GM19372 (cell line): ENCODE results near the gene FTL.

ENCODE experiments used
- ATAC-seq: cut with Tn5 transposase; IDR thresholded peaks from one replicate; pipeline ENCODE4 v1.9.1; 2021; ENCODE audit warnings: mild to moderate bottlenecking, low read depth, moderate library complexity; ENCODE audit not compliant: unreplicated experiment

FTL gene

GRCh38 chr19:48964205-48965039 is 687 bp upstream of the FTL start:
- ATAC-seq, result no peak

GRCh38 chr19:48965806-48966540 is 864 bp downstream of the FTL start:
- peak; percentile 28 for ATAC-seq

GRCh38 chr19:48966541-48967345 is 1.6 kb downstream of the FTL start:
- ATAC-seq, result no peak

- ATAC-seq, result no peak
These were observed 2.5 kb downstream of the FTL start for GRCh38 chr19:48967346-48968178.

- no peak for ATAC-seq
These were observed 3.1 kb downstream of the FTL start for GRCh38 chr19:48968179-48968661.

DNA sequence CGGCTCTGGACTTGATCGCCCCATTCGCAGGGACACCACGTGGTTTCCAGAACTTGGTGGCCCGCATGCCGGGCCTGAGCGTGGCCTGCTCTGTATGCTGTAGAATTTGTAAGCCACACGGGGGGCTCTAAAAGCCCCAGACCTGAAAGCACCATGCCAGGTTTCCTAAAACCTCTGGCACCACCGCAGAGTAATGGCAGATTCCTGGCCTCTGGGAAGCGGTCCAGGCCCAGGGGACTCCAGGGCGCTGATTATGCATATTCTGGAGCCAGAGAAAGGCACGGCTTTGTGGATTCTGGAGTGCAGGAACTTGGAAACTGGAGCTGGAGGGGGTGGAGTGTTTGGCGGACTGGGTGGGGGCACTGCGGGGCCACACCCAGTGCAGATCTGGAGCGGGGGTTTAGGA is 3.7 kb downstream of the FTL start:
- ATAC-seq, result no peak

GRCh38 chr19:48969276-48970138 is 4.4 kb downstream of the FTL start:
- no peak for ATAC-seq

- no peak for ATAC-seq
These were observed 5.1 kb downstream of the FTL start for GRCh38 chr19:48970139-48970766.

DNA sequence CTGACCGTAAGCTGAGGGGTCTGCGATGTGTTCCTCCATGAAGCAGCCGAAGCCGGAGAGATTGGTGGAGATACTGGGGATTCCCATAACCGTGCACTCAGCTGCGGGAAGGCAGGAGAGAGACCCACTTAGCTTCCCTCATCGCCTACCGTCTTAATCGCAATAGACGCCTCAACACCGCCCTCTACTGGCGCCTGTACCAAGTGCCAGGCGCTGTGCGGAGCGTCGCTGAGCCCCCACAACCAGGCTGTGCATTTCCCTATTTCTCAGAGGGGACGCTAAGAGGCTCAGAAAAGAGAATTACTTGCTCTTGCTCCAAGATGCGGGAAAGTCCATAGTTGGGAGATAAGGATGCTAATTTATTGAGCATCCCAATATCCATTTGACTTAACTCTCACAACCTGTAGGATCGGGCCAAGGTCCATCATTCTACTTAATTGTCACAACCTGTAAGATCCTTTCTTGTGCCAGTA is 5.8 kb downstream of the FTL start:
- no peak for ATAC-seq

DNA sequence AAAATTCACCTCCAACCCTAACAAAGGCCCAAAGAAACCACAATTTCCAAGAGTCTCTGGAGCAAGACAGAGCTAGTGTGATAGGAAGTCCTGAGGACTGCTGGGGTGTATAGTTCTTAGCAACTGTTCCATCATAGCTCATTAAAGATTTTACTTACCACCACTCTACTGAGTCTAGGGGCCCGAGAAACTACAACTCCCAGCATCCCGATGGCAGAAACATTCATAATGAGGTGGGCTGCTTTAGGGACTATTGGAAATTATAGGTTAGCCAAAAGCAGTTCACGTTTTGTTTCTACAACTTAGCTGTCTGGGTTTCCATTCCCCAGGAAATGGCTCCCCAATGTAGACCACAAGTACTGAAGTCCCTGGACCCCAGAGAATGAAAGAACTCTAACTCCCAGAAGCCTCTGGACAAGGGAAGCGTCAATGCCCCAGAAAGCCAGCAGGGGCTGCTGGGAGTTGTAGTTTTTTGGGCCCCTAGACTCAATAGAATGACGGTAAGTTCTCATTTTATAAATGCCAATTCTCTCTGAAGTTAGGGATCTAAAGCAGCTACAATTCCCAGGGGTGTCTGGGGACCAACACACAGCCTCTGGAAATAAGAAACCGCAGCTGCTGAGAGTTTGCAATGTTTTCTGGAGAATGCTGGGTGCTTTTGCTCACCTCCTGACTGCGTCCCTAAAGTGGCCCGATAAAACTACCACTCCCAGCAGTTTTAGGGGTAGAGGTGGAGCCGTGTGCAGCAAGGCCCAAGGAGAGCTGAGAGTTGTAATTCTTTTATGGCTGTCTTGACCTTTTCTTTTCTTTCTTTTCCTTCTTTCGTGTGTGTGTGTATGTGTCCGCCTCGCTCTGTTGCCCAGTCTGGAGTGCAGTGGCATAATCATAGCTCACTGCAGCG is 11.1 kb downstream of the FTL start:
- ATAC-seq, result no peak

DNA sequence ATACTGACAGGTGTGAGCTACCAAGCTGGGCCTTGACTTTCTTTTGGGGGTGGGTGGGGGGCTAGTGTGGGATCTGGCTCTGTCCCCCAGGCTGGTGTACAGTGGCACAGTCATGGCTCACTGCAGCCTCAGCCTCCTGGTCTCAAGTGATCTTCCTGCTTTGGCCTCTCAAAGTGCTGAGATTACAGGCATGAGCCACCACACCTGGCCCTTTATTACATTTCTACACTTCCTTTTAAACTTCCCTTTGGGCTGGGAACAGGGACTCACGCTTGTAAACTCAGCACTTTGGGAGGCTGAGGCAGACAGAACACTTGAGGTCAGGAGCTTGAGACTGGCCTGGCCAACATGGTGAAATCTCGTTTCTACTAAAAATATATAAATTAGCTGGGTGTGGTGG is 12.0 kb downstream of the FTL start:
- no peak for ATAC-seq

- ATAC-seq, result no peak
These were observed 17.2 kb downstream of the FTL start for GRCh38 chr19:48982280-48982679.

DNA sequence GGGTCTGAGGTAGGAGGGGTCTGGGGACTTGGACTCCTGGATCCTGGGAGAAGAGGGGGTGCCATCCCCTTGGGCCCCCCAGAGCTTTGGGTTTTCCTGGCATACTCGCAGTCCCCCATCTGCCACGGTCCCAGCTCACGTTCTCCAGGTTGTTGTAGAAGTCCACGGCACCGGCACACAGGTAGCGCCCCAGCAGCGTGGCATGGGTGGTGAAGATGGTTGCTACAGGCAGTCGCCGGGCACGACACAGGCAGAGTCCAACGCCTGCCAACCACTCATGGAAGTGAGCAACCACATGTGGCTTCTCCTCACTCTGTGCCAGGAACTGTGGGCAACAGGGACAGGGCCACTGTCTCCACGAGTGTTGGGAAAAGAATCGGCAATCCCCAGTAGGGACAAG is 20.6 kb downstream of the FTL start:
- ATAC-seq, result no peak

DNA sequence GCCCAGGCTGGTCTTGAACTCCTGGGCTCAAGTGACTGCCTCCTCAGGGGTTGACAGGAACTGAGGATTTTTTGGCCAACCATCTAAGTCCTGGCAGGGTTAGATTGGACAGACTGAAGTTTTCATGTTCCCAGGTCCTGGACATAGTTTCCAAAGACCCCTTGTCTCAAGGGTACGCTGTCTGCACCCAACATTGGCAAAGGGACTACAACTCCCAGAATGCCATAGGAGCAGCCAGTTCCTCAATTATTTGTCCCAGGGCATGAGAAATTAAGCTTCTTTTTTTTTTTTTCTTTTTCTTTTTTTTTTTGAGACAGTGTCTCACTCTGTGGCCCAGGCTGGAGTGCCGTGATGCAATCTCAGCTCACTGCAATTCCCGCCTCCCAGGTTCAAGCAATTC is 21.1 kb downstream of the FTL start:
- no peak for ATAC-seq

GRCh38 chr19:48987323-48987722 is 22.2 kb downstream of the FTL start:
- no peak for ATAC-seq

GRCh38 chr19:48988286-48988685 is 23.2 kb downstream of the FTL start:
- ATAC-seq, result no peak

GRCh38 chr19:48988860-48989259 is 23.8 kb downstream of the FTL start:
- no peak for ATAC-seq
